MCF 10A (cell line): ENCODE results near the gene MXRA8. TPM values are rescaled to one million over a fixed set of nuclear protein-coding genes. Genes with fewer than 3 reads are reported as not detected.

Experiments used
- BruUV-seq: library from RNA; stranded (reverse); fragments of 400-500 nt; replicated peaks from 2 replicates; lab custom pipeline; 2021; lab: Mats Ljungman, UMichigan
- CTCF ChIA-PET: fragments of 300-600 bp; sonication (Branson Sonifier 250); formaldehyde crosslinking; extraction: SDS; loops from one replicate; lab custom pipeline; 2021; ENCODE audit warnings: antibody characterized with exemption, inconsistent platforms; lab: Yijun Ruan, JAX
- POLR2A ChIA-PET: fragments of 300-600, 350-650 bp; sonication (Branson Sonifier 250); formaldehyde crosslinking; extraction: SDS; loops from one replicate; lab custom pipeline; 2020; ENCODE audit warnings: antibody characterized with exemption, inconsistent platforms; lab: Yijun Ruan, JAX
- DNase-seq: peaks from one replicate; pipeline ENCODE4 v3.0.0-alpha.2; 2018; ENCODE audit not compliant: unreplicated experiment
- H3K27ac Mint-ChIP-seq: one replicate; pipeline ENCODE4 v1.8.0; 2022; ENCODE audit warnings: mild to moderate bottlenecking, low read depth, mixed read lengths; ENCODE audit not compliant: unreplicated experiment
- H3K27me3 Mint-ChIP-seq: one replicate; pipeline ENCODE4 v1.8.0; 2022; ENCODE audit warnings: mixed read lengths; ENCODE audit not compliant: insufficient read depth, unreplicated experiment
- H3K36me3 Mint-ChIP-seq: one replicate; pipeline ENCODE4 v1.8.0; 2022; ENCODE audit warnings: mild to moderate bottlenecking, moderate library complexity, mixed read lengths; ENCODE audit not compliant: insufficient read depth, unreplicated experiment
- H3K4me1 Mint-ChIP-seq: one replicate; pipeline ENCODE4 v1.8.0; 2022; ENCODE audit warnings: mixed read lengths; ENCODE audit not compliant: insufficient read depth, unreplicated experiment
- H3K4me3 Mint-ChIP-seq: one replicate; pipeline ENCODE4 v1.8.0; 2022; ENCODE audit warnings: mild to moderate bottlenecking, moderate library complexity, mixed read lengths; ENCODE audit not compliant: unreplicated experiment
- H3K9me3 Mint-ChIP-seq: one replicate; pipeline ENCODE4 v1.8.0; 2022; ENCODE audit warnings: mixed read lengths; ENCODE audit not compliant: unreplicated experiment
- intact Hi-C: fragments of 100-400 bp; cut with micrococcal nuclease; formaldehyde crosslinking; loops from 2 replicates; pipeline ENCODE4 v1.14.1; 2022
- total RNA-seq: library from RNA; stranded (reverse); gene quantifications from 2 replicates; pipeline ENCODE4 v1.2.3, GENCODE V29; 2022
- TF ChIP-seq, protein P1 (sequence below): fragments of 200-600 bp; IDR thresholded peaks from one replicate; pipeline ENCODE4 v1.8.0; 2022; ENCODE audit warnings: antibody characterized with exemption, mild to moderate bottlenecking; ENCODE audit not compliant: unreplicated experiment

The MXRA8 gene
- total RNA-seq, 1 experiment from 2014 or later: not detected

DNA sequence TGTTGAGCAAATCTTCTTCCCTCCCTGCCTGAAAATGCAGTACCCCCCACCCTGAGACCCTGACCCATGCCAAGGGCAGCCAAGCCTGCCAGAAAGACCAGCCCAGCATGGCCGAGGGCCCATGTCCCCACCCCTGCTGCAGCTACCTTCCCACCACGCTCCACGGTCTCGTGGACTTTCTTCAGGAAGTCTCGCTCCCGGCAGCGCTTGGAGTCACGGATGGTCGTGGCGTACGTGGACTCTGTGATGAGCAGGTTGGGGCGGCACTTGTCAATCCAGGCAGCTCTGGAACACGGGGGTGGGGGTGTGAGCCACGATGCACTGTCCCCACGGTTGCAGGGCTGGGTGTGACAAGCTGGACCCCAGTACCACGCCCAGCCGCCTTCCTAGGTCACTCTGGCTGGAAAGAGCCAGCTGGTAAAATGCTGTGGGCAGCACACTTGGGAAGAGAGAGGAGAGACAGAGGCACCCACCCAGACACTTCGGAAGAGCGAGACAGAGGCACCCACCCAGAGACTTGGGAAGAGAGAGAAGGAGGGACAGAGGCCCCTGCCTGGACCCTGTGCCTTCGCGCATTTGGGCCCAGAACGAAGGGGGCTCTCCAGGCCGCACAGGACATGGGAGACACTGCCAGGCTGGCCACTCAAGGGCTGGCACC lies 43.5 kb downstream of the MXRA8 start:
- TF ChIP-seq, protein P1, sequence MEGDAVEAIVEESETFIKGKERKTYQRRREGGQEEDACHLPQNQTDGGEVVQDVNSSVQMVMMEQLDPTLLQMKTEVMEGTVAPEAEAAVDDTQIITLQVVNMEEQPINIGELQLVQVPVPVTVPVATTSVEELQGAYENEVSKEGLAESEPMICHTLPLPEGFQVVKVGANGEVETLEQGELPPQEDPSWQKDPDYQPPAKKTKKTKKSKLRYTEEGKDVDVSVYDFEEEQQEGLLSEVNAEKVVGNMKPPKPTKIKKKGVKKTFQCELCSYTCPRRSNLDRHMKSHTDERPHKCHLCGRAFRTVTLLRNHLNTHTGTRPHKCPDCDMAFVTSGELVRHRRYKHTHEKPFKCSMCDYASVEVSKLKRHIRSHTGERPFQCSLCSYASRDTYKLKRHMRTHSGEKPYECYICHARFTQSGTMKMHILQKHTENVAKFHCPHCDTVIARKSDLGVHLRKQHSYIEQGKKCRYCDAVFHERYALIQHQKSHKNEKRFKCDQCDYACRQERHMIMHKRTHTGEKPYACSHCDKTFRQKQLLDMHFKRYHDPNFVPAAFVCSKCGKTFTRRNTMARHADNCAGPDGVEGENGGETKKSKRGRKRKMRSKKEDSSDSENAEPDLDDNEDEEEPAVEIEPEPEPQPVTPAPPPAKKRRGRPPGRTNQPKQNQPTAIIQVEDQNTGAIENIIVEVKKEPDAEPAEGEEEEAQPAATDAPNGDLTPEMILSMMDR: no peak
- BruUV-seq: no TSS peak
- Mint-ChIP-seq H3K27me3 (no peaks in the 10 kb centered on the region), H3K4me3 (no peak overlapping the region), H3K4me1 (peaks cover 5% of the 10 kb centered on the region), H3K36me3 (peaks cover 81% of the 10 kb centered on the region), H3K27ac (no peak overlapping the region), H3K9me3 (no peaks in the 10 kb centered on the region)
- intact Hi-C loops: no loop called here
- POLR2A ChIA-PET: no interaction called here
- CTCF ChIA-PET: interaction anchor here (0.6 to 1.5 kb wide), 3 partner anchors 20 to 191 kb away, joined by 3 read pairs; no protein-coding TSS in a partner anchor
- DNase-seq: no peak

DNA sequence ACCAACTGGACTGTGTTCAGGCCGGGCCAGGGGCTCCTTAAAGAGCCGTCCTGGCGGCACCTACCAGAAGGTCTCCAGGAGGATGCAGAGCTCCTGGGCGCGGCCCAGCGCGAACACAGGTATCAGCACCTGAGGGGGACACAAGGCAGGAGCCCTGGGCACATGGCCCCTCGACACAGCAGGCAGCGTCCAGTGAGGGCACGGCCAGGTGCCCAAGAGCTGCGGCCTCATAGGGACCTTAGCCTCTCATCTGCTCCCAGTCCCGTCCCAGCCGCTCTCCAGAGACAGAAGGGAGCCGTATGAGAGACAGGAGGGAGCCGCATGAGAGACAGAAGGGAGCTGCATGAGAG lies 44.1 kb downstream of the MXRA8 start:
- POLR2A ChIA-PET: no interaction called here
- H3K27ac Mint-ChIP-seq: no peak overlapping the region
- peaks cover 83% of the 10 kb centered on the region for H3K36me3 Mint-ChIP-seq
- no peaks in the 10 kb centered on the region for H3K27me3 Mint-ChIP-seq
- intact Hi-C loops: no loop called here
- CTCF ChIA-PET: interaction anchor here (0.6 to 1.5 kb wide), 2 partner anchors 21 to 88 kb away, joined by 3 read pairs; no protein-coding TSS in a partner anchor
- no peak overlapping the region for H3K4me3 Mint-ChIP-seq
- TF ChIP-seq, protein P1: no peak
- no peaks in the 10 kb centered on the region for H3K9me3 Mint-ChIP-seq
- DNase-seq: no peak
- H3K4me1 Mint-ChIP-seq: peaks cover 5% of the 10 kb centered on the region
- BruUV-seq: no TSS peak

DNA sequence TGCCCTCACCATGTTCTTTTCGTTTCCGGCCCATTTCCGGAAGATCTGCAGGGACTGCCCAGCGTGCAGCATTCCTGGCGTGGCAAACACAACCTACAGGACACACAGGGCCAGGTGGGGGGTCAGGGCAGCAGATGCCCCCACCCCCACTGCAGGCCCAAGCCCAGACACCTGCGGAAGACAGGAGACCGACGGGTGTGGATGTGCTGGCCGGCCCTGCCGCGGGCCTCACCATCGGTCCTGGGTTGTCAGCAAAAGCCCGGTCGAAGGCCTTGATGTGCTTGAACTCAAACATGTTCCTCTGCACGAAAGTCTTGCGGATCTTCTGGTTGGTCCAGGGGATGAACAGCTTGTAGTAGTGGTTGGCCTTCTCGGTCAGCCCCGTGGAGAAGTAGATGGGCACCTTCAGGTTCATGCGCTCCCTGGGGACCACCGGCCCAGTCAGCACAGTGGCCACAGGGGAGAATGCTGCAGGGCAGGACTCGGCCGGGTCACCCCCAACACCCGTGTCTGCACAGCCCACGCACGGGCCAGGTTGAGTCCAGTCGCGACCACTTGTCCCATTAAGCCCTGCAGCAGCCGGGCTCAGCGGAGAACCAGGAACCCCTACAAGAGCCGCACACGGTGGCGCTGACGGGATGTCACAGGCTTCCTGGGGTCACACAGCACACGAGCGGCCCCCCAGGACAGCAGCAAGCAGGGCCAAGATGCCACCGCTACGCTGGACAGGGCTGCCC lies 44.7 kb downstream of the MXRA8 start:
- POLR2A ChIA-PET: no interaction called here
- TF ChIP-seq, protein P1: no peak
- CTCF ChIA-PET: interaction anchor here (0.7 to 1.5 kb wide), 3 partner anchors 88 to 264 kb away, joined by 3 to 5 read pairs (median 4); no protein-coding TSS in a partner anchor
- Mint-ChIP-seq H3K4me3 (no peak overlapping the region), H3K9me3 (no peaks in the 10 kb centered on the region), H3K4me1 (peaks cover 5% of the 10 kb centered on the region), H3K27me3 (no peaks in the 10 kb centered on the region), H3K27ac (no peak overlapping the region), H3K36me3 (peaks cover 80% of the 10 kb centered on the region)
- BruUV-seq: no TSS peak
- no peak for DNase-seq
- intact Hi-C loops: no loop called here
